Measurements from ENCODE around the gene TYMP. TPM values are rescaled to one million over a fixed set of nuclear protein-coding genes. Genes with fewer than 3 reads are reported as not detected.

The TYMP gene
- total RNA-seq, 1 experiment from 2014 or later = 5.9 TPM

DNA sequence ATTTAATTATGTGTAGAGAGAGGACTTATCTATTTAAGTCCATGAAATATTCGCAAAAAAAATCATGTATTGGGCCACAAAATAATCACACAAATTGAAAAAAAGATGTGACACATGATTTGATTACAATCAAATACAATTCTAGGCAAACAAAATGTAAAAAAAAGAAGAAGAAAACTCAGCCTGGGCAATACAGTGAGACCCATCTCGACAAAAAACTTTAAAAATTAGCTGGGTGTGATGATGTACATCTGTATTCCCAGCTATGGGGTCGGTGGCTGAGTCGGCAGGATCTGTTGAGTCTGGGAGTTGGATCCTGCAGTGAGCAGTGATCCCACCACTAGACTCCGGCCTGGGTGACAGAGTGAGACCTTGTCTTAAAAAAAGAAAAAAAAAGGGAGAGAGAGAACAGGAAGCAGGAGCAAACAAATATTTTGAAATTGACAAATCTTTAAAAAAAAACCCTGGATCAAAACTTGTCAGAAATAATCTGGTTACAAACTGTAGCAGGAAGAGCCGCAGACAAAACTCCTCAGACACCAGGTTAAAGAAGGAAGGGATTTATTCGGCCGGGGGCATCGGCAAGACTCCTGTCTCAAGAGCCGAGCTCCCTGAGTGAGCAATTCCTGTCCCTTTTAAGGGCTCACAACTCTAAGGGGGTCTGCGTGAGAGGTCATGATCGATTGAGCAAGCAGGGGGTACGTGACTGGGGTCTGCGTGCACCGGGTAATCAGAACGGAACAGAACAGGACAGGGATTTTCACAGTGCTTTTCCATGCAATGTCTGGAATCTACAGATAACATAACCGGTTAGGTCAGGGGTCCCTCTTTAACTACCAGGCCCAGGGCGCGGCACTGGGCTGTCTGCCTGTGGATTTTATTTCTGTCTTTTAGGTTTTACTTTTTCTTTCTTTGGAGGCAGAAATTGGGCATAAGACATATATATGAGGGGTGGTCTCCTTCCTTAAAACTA, 3.3 kb upstream of the TYMP start:
- intact Hi-C loops (cut with micrococcal nuclease; ENCODE audit: unreplicated experiment) = no loop called here
- no peaks in the 10 kb centered on the region for H3K27me3 ChIP-seq (ENCODE audit: insufficient read depth, low read depth)
- peak overlapping the region; percentile 85 for H3K4me2 ChIP-seq
- peaks cover 54% of the 10 kb centered on the region for H3F3A ChIP-seq (ENCODE audit: insufficient read depth, low read depth)
- no peaks in the 10 kb centered on the region for H3K79me2 ChIP-seq (ENCODE audit: low read depth)
- no peak for DNase-seq
- no peak overlapping the region for H2AFZ ChIP-seq
- POLR2A ChIA-PET (ENCODE audit: unreplicated experiment) = interaction anchor here (1.2 kb wide), 1 partner anchor 30 kb away, joined by 3 read pairs; the partner anchor contains the start of gene SYCE3
- no peaks in the 10 kb centered on the region for H3K9me3 ChIP-seq (ENCODE audit: insufficient read depth, low read depth)
- no peaks in the 10 kb centered on the region for H3K9me2 ChIP-seq (ENCODE audit: insufficient read depth)
- TF ChIP-seq EZH2 (IDR thresholded peaks at IDR 0.05; ENCODE audit: low read depth) = no peak
- TF ChIP-seq, protein P1, sequence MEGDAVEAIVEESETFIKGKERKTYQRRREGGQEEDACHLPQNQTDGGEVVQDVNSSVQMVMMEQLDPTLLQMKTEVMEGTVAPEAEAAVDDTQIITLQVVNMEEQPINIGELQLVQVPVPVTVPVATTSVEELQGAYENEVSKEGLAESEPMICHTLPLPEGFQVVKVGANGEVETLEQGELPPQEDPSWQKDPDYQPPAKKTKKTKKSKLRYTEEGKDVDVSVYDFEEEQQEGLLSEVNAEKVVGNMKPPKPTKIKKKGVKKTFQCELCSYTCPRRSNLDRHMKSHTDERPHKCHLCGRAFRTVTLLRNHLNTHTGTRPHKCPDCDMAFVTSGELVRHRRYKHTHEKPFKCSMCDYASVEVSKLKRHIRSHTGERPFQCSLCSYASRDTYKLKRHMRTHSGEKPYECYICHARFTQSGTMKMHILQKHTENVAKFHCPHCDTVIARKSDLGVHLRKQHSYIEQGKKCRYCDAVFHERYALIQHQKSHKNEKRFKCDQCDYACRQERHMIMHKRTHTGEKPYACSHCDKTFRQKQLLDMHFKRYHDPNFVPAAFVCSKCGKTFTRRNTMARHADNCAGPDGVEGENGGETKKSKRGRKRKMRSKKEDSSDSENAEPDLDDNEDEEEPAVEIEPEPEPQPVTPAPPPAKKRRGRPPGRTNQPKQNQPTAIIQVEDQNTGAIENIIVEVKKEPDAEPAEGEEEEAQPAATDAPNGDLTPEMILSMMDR (conservative IDR thresholded peaks at IDR 0.05) = no peak
- peak overlapping the region; percentile 60; the same call in 1 of the 2 replicates for H3K27ac ChIP-seq
- CTCF ChIA-PET = interaction anchor here (0.6 kb wide), 1 partner anchor 67 kb away, joined by 3 read pairs; no protein-coding TSS in a partner anchor
- peak overlapping the region; percentile 87; the same call in 1 of the 2 replicates for H3K4me3 ChIP-seq
- H3K4me1 ChIP-seq (replicated peaks; ENCODE audit: insufficient read depth) = peaks cover 28% of the 10 kb centered on the region
- no peaks in the 10 kb centered on the region for H4K20me1 ChIP-seq (ENCODE audit: insufficient read depth)
- BruUV-seq (replicated peaks) = no TSS peak
- H3K36me3 ChIP-seq (ENCODE audit: low read depth) = no peaks in the 10 kb centered on the region

DNA sequence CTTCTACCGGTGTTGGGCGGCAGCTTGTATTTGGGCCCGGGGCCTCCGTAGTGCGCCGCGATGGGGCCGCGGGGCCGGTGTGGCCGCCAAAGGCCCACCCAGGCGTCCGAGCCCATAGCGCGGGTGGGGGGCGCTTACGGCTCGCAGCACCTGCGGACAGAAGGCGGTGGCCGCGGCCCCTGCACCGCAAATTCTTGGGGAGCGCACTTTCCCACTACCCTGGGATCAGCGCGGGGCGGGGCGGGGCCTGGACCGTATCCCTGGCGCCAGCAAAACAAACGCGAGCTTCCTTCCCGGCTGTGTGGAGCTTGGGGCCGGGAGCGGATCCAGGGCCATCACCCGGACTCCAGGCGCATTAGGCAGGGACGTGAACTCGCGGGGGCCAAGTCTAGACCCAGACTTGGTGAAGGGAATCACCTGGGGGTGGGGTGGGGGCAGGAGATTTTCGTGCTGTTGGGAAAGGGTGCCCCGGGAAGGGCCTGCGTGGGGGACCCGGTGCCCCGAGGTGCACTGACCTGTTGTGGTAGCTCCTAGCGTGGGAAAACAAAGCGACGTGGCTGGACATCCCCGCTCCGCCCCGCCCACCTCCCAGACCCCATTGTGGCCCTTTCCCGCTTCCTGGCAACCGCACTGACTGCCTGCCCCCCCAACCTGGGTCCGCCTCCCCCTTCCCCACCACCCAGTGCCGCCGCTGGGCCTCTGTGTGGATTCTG, 2.3 kb upstream of the TYMP start:
- Histone ChIP-seq H3K9me3 (ENCODE audit: insufficient read depth, low read depth) (no peaks in the 10 kb centered on the region), H3K4me1 (replicated peaks; ENCODE audit: insufficient read depth) (peaks cover 26% of the 10 kb centered on the region), H3K79me2 (ENCODE audit: low read depth) (no peaks in the 10 kb centered on the region), H3K9me2 (ENCODE audit: insufficient read depth) (no peaks in the 10 kb centered on the region), H2AFZ (peak overlapping the region; percentile 78), H4K20me1 (ENCODE audit: insufficient read depth) (no peaks in the 10 kb centered on the region), H3K36me3 (ENCODE audit: low read depth) (no peaks in the 10 kb centered on the region), H3K27me3 (ENCODE audit: insufficient read depth, low read depth) (no peaks in the 10 kb centered on the region), H3K4me2 (peak overlapping the region; percentile 85), H3F3A (ENCODE audit: insufficient read depth, low read depth) (peaks cover 54% of the 10 kb centered on the region), H3K27ac (peak overlapping the region; percentile 60), H3K4me3 (peak overlapping the region; percentile 87)
- intact Hi-C loops (cut with micrococcal nuclease; ENCODE audit: unreplicated experiment) = loop anchor here (2.0 kb wide), 1 partner anchor 31 kb away; the partner anchor contains the start of gene SYCE3
- CTCF ChIA-PET = interaction anchor here (0.6 to 1.3 kb wide), 2 partner anchors 29 to 31 kb away, joined by 3 to 5 read pairs; partner anchors contain the start of gene SYCE3
- TF ChIP-seq, protein P1 (conservative IDR thresholded peaks at IDR 0.05) = no peak
- TF ChIP-seq EZH2 (IDR thresholded peaks at IDR 0.05; ENCODE audit: low read depth) = no peak
- peak; percentile 69 to 76 for DNase-seq
- POLR2A ChIA-PET (ENCODE audit: unreplicated experiment) = interaction anchor here (1.2 kb wide), 1 partner anchor 31 kb away, joined by 3 read pairs; the partner anchor contains the start of gene SYCE3
- BruUV-seq (replicated peaks) = no TSS peak

DNA sequence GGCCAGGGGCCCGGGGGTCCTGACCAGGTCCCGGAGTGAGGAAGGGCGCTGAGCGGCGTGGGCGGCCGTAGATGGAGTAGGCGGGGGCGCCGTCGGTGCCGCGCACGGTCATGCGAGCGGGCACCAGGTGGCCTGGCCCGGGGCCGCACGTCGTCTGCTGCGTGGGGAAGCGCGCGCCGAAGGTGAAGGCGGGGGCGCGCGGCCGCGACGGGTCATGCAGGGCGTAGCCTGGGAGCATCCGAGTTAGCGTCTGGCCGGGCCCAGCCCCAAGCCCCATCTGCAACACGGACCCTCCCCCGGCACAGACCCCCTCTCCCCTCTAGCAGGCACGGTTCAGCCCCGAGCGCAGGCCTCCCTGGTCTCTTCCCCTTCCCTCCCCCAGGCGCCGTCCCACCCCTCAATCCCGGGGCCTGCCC, 1.7 kb upstream of the TYMP start:
- Histone ChIP-seq H2AFZ (peak overlapping the region; percentile 78), H3K4me2 (peak overlapping the region; percentile 85), H3K9me3 (ENCODE audit: insufficient read depth, low read depth) (no peaks in the 10 kb centered on the region), H3K27ac (peak overlapping the region; percentile 60), H3K79me2 (ENCODE audit: low read depth) (no peaks in the 10 kb centered on the region), H3K9me2 (ENCODE audit: insufficient read depth) (no peaks in the 10 kb centered on the region), H4K20me1 (ENCODE audit: insufficient read depth) (no peaks in the 10 kb centered on the region), H3F3A (ENCODE audit: insufficient read depth, low read depth) (peaks cover 55% of the 10 kb centered on the region), H3K27me3 (ENCODE audit: insufficient read depth, low read depth) (no peaks in the 10 kb centered on the region), H3K4me3 (peak overlapping the region; percentile 87), H3K36me3 (ENCODE audit: low read depth) (no peaks in the 10 kb centered on the region), H3K4me1 (replicated peaks; ENCODE audit: insufficient read depth) (peaks cover 26% of the 10 kb centered on the region)
- CTCF ChIA-PET = interaction anchor here (1.3 kb wide), 1 partner anchor 31 kb away, joined by 5 read pairs; the partner anchor contains the start of gene SYCE3
- TF ChIP-seq, protein P1 (conservative IDR thresholded peaks at IDR 0.05) = no peak
- TF ChIP-seq EZH2 (IDR thresholded peaks at IDR 0.05; ENCODE audit: low read depth) = no peak
- POLR2A ChIA-PET (ENCODE audit: unreplicated experiment) = interaction anchor here (1.2 kb wide), 1 partner anchor 31 kb away, joined by 3 read pairs; the partner anchor contains the start of gene SYCE3
- intact Hi-C loops (cut with micrococcal nuclease; ENCODE audit: unreplicated experiment) = loop anchor here (2.0 kb wide), 1 partner anchor 31 kb away; the partner anchor contains the start of gene SYCE3
- DNase-seq = peak in 1 of 2 experiments; percentile 52
- BruUV-seq (replicated peaks) = no TSS peak
